WTC11 (cell line): ENCODE results near the gene RIMS4. TPM values are rescaled to one million over a fixed set of nuclear protein-coding genes. Genes with fewer than 3 reads are reported as not detected.

Experiments
- ATAC-seq: fragments of 200-7000 bp; cut with Tn5 transposase; 2 replicates; pipeline ENCODE4 v1.10.0; 2021; ENCODE audit warnings: mild to moderate bottlenecking, moderate library complexity
- CTCF ChIA-PET: fragments of 300-600 bp; sonication (Branson Sonifier 250); formaldehyde crosslinking; loops from one replicate; lab custom pipeline; 2021; ENCODE audit warnings: antibody characterized with exemption; lab: Charles Lee
- POLR2A ChIA-PET: fragments of 350-600 bp; sonication (Branson Sonifier 250); formaldehyde crosslinking; loops from one replicate; lab custom pipeline; 2021; ENCODE audit warnings: antibody characterized with exemption; lab: Charles Lee
- DNase-seq: peaks from one replicate; pipeline ENCODE4 v3.0.0; 2021; ENCODE audit warnings: low spot score
- H3K27ac Mint-ChIP-seq: 2 replicates; pipeline ENCODE4 v1.8.0; 2021; ENCODE audit warnings: mixed read lengths
- H3K27me3 Mint-ChIP-seq: 2 replicates; pipeline ENCODE4 v1.8.0; 2021; ENCODE audit warnings: low read depth, mild to moderate bottlenecking, moderate library complexity, mixed read lengths
- H3K36me3 Mint-ChIP-seq: 2 replicates; pipeline ENCODE4 v1.8.0; 2021; ENCODE audit warnings: mixed read lengths
- H3K4me1 Mint-ChIP-seq: 2 replicates; pipeline ENCODE4 v1.8.0; 2022; ENCODE audit warnings: mixed read lengths
- H3K4me3 Mint-ChIP-seq: 2 replicates; pipeline ENCODE4 v1.8.0; 2021; ENCODE audit warnings: mild to moderate bottlenecking, moderate library complexity, mixed read lengths
- H3K9me3 Mint-ChIP-seq: 2 replicates; pipeline ENCODE4 v1.8.0; 2021; ENCODE audit warnings: mixed read lengths
- ARID4B ChIP-seq: sonication (generic); formaldehyde crosslinking; IDR thresholded peaks from 2 replicates; pipeline ENCODE4 v1.8.0; 2023; ENCODE audit warnings: missing genetic modification reagents, mild to moderate bottlenecking, borderline replicate concordance
- ATF2 ChIP-seq: sonication (generic); formaldehyde crosslinking; IDR thresholded peaks from 2 replicates; pipeline ENCODE4 v1.8.1; 2022; ENCODE audit warnings: low read depth, missing genetic modification reagents, borderline replicate concordance
- ATF3 ChIP-seq: sonication (generic); formaldehyde crosslinking; conservative IDR thresholded peaks from 2 replicates; pipeline ENCODE4 v1.8.1; 2022; ENCODE audit warnings: mild to moderate bottlenecking, missing genetic modification reagents
- CTCF ChIP-seq: fragments of 200-600 bp; IDR thresholded peaks from 2 replicates; pipeline ENCODE4 v1.8.0; 2022; ENCODE audit warnings: antibody characterized with exemption
- ELF4 ChIP-seq: sonication (generic); formaldehyde crosslinking; IDR thresholded peaks from 2 replicates; pipeline ENCODE4 v1.8.1; 2022; ENCODE audit warnings: low read depth, mild to moderate bottlenecking, moderate library complexity, missing genetic modification reagents
- EMX1 ChIP-seq: fragments of 250-450 bp; sonication (Bioruptor Pico); IDR thresholded peaks from 2 replicates; pipeline ENCODE4 v1.8.0; 2021; ENCODE audit warnings: mild to moderate bottlenecking
- ERG ChIP-seq: fragments of 250-450 bp; sonication (Bioruptor Pico); IDR thresholded peaks from 2 replicates; pipeline ENCODE4 v1.8.0; 2021; ENCODE audit warnings: mild to moderate bottlenecking
- FOXP1 ChIP-seq: sonication (generic); formaldehyde crosslinking; IDR thresholded peaks from 2 replicates; pipeline ENCODE4 v1.8.0; 2022; ENCODE audit warnings: missing genetic modification reagents, mild to moderate bottlenecking, moderate library complexity, borderline replicate concordance
- GRHL2 ChIP-seq: fragments of 250-450 bp; sonication (Bioruptor Pico); IDR thresholded peaks from 2 replicates; pipeline ENCODE4 v1.8.0; 2022; ENCODE audit warnings: mild to moderate bottlenecking, moderate library complexity; ENCODE audit not compliant: insufficient replicate concordance, severe bottlenecking
- IRF2 ChIP-seq: sonication (generic); formaldehyde crosslinking; IDR thresholded peaks from 2 replicates; pipeline ENCODE4 v1.8.0; 2022; ENCODE audit warnings: low read depth, missing genetic modification reagents, borderline replicate concordance
- JUN ChIP-seq: sonication (generic); formaldehyde crosslinking; IDR thresholded peaks from 2 replicates; pipeline ENCODE4 v1.8.0; 2023; ENCODE audit warnings: mild to moderate bottlenecking, missing genetic modification reagents
- MLX ChIP-seq: sonication (generic); formaldehyde crosslinking; IDR thresholded peaks from 2 replicates; pipeline ENCODE4 v1.8.1; 2023; ENCODE audit warnings: mild to moderate bottlenecking, missing genetic modification reagents, moderate library complexity
- MXD4 ChIP-seq: fragments of 250-450 bp; sonication (Bioruptor Pico); IDR thresholded peaks from 2 replicates; pipeline ENCODE4 v1.8.0; 2021; ENCODE audit warnings: mild to moderate bottlenecking, moderate library complexity, borderline replicate concordance
- NFATC4 ChIP-seq: fragments of 250-450 bp; sonication (Bioruptor Pico); IDR thresholded peaks from 2 replicates; pipeline ENCODE4 v1.9.0; 2021; ENCODE audit warnings: mild to moderate bottlenecking
- NFYB ChIP-seq: sonication (generic); formaldehyde crosslinking; conservative IDR thresholded peaks from 2 replicates; pipeline ENCODE4 v1.8.0; 2022; ENCODE audit warnings: low read depth, missing genetic modification reagents
- NR3C1 ChIP-seq: sonication (generic); formaldehyde crosslinking; conservative IDR thresholded peaks from 2 replicates; pipeline ENCODE4 v1.8.1; 2023; ENCODE audit warnings: low read depth, mild to moderate bottlenecking, missing genetic modification reagents
- TEAD1 ChIP-seq: sonication (generic); formaldehyde crosslinking; IDR thresholded peaks from 2 replicates; pipeline ENCODE4 v1.8.0; 2022; ENCODE audit warnings: mild to moderate bottlenecking, missing genetic modification reagents
- USF1 ChIP-seq: sonication (generic); formaldehyde crosslinking; IDR thresholded peaks from 2 replicates; pipeline ENCODE4 v1.8.0; 2022; ENCODE audit warnings: mild to moderate bottlenecking, missing genetic modification reagents
- ZNF121 ChIP-seq: sonication (generic); formaldehyde crosslinking; IDR thresholded peaks from 2 replicates; pipeline ENCODE4 v1.8.0; 2023; ENCODE audit warnings: missing genetic modification reagents
- ZNF219 ChIP-seq: sonication (generic); formaldehyde crosslinking; IDR thresholded peaks from 2 replicates; pipeline ENCODE4 v1.8.0; 2023; ENCODE audit warnings: missing genetic modification reagents, mild to moderate bottlenecking, borderline replicate concordance
- ZNF232 ChIP-seq: sonication (generic); formaldehyde crosslinking; IDR thresholded peaks from 2 replicates; pipeline ENCODE4 v1.8.0; 2022; ENCODE audit warnings: mild to moderate bottlenecking, missing genetic modification reagents
- ZNF263 ChIP-seq: sonication (generic); formaldehyde crosslinking; IDR thresholded peaks from 2 replicates; pipeline ENCODE4 v1.8.1; 2022; ENCODE audit warnings: low read depth, mild to moderate bottlenecking, moderate library complexity, missing genetic modification reagents
- ZNF425 ChIP-seq: fragments of 250-450 bp; sonication (Bioruptor Pico); conservative IDR thresholded peaks from 2 replicates; pipeline ENCODE4 v1.9.0; 2021; ENCODE audit warnings: mild to moderate bottlenecking
- total RNA-seq: library from RNA; stranded (reverse); gene quantifications from 3 replicates; pipeline ENCODE4 v1.2.3, GENCODE V29; 2021

RIMS4 gene
- total RNA-seq, 1 experiment from 2014 or later = 24.8 TPM

GRCh38 chr20:44727651-44728050 is 82.7 kb downstream of the RIMS4 start (continued):
- TF ChIP-seq GRHL2 (CRISPR knock-in tag) = no peak
- TF ChIP-seq ERG (CRISPR knock-in tag) = no peak
- no peak for TF ChIP-seq MLX (CRISPR knock-in tag)
- no peak for TF ChIP-seq NFATC4 (CRISPR knock-in tag)
- TF ChIP-seq ZNF425 (CRISPR knock-in tag) = no peak
- TF ChIP-seq ZNF219 = no peak
- no peak for TF ChIP-seq TEAD1 (CRISPR knock-in tag)
- no peak for TF ChIP-seq ATF2 (CRISPR knock-in tag)
- TF ChIP-seq ELF4 (CRISPR knock-in tag) = no peak
- TF ChIP-seq ATF3 (CRISPR knock-in tag) = no peak
- no peak for TF ChIP-seq ZNF263
- TF ChIP-seq CTCF = no peak
- no peak for TF ChIP-seq FOXP1
- TF ChIP-seq EMX1 = no peak

- Mint-ChIP-seq H3K27me3 (no peaks in the 10 kb centered on the region), H3K4me3 (no peak overlapping the region), H3K27ac (no peak overlapping the region), H3K4me1 (peaks cover 31% of the 10 kb centered on the region), H3K36me3 (no peaks in the 10 kb centered on the region), H3K9me3 (no peaks in the 10 kb centered on the region)
- CTCF ChIA-PET = interaction anchor here (0.5 to 1.5 kb wide), 6 partner anchors 21 to 385 kb away, joined by 3 to 5 read pairs (median 4); partner anchors contain the start of gene PABPC1L
- ATAC-seq = peak; percentile 21
- no peak for TF ChIP-seq MLX (CRISPR knock-in tag)
- TF ChIP-seq TEAD1 (CRISPR knock-in tag) = no peak
- TF ChIP-seq USF1 (CRISPR knock-in tag) = no peak
- no peak for TF ChIP-seq ARID4B (CRISPR knock-in tag)
- TF ChIP-seq ZNF121 (CRISPR knock-in tag) = no peak
- TF ChIP-seq NFYB (CRISPR knock-in tag) = no peak
- no peak for TF ChIP-seq ZNF263
- TF ChIP-seq NR3C1 (CRISPR knock-in tag) = no peak
- TF ChIP-seq ZNF232 (CRISPR knock-in tag) = no peak
- TF ChIP-seq IRF2 (CRISPR knock-in tag) = no peak
- no peak for TF ChIP-seq JUN
- no peak for TF ChIP-seq MXD4 (CRISPR knock-in tag)
- no peak for DNase-seq
- POLR2A ChIA-PET = interaction anchor here (0.6 kb wide), 1 partner anchor 49 kb away, joined by 6 read pairs; no protein-coding TSS in a partner anchor
Measured at GRCh38 chr20:44727039-44727438, 83.3 kb downstream of the RIMS4 start.
